ENCODE measurements around the gene PLXNA1.

Gene PLXNA1

GRCh38 chr3:126985132-126985985 lies 2.4 kb downstream of the PLXNA1 start:
- DNase-seq (ENCODE audit: extremely low read depth in 1 of 2, low read depth in 1 of 2) = no peak

DNA sequence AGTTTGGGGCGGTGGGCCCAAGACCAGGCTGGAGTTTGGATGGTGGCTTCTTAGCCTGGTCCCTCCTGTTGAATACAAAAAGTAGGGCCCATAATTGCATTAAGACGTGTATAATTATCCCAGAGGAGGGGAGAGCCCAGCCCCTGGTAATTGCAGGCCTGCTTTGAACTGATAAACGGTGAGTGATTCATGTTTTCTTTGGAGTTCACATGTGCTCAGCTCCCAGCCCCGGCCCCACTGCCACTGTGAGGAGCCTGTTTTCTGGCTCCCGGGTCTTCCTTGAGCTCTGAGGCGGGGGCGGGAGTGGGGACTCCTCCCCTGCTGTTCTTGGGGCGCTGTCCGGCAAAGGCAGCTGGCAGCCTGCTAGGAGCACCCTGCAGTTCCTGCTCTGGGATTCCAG lies 3.1 kb downstream of the PLXNA1 start:
- no peak for DNase-seq (ENCODE audit: extremely low read depth in 1 of 2, low read depth in 1 of 2)

DNA sequence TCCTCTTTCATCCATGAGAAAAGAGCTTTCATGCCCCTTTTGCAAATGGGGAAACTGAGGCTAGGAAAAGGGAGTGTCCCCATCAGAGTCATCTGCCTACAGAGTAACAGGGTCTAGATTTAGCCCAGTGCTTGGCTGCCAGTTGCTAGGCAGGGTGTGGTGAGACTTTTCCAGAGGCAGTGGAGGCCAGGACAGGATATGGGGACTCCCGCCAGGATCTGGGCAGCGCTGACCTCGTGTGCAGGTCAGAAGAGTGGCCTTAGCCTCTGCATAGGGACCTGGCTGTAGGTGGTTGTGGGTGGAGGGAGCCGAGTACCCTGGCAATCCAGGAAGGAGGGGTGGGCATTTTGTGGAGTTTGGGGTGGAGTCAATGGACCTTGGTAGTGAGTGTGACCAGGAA lies 4.2 kb downstream of the PLXNA1 start:
- DNase-seq (ENCODE audit: extremely low read depth in 1 of 2, low read depth in 1 of 2) = no peak

DNA sequence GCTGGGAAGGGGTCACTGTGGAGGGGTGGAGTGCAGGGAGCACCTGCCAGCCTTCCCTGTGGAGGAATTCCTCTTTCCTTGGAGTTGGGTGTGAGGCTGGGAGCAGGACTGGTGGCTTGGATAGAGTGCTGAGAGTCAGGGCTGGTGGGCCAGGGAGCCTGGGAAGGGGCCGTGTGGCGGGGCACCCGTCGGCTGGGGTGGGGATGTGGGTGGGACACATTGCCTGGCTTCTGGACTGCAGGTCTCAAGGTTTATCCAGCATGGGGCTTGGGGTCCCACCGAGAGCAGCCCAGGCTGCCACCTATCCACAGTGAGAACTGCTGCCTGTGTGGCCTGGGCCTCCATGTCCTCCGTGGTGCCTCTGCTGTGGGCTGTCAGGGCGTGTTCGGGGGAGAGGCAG lies 4.7 kb downstream of the PLXNA1 start:
- DNase-seq (ENCODE audit: extremely low read depth in 1 of 2, low read depth in 1 of 2) = no peak

DNA sequence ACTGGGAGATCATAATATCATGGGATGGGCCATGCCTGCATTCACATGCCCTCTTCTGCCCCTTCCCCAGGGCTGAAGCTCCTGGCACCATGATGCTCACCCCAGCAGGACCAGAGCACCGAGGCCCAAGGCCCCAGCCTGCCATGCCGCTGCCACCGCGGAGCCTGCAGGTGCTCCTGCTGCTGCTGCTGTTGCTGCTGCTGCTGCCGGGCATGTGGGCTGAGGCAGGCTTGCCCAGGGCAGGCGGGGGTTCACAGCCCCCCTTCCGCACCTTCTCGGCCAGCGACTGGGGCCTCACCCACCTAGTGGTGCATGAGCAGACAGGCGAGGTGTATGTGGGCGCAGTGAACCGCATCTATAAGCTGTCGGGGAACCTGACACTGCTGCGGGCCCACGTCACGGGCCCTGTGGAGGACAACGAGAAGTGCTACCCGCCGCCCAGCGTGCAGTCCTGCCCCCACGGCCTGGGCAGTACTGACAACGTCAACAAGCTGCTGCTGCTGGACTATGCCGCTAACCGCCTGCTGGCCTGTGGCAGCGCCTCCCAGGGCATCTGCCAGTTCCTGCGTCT lies 5.6 kb downstream of the PLXNA1 start:
- no peak for DNase-seq (ENCODE audit: extremely low read depth in 1 of 2, low read depth in 1 of 2)

DNA sequence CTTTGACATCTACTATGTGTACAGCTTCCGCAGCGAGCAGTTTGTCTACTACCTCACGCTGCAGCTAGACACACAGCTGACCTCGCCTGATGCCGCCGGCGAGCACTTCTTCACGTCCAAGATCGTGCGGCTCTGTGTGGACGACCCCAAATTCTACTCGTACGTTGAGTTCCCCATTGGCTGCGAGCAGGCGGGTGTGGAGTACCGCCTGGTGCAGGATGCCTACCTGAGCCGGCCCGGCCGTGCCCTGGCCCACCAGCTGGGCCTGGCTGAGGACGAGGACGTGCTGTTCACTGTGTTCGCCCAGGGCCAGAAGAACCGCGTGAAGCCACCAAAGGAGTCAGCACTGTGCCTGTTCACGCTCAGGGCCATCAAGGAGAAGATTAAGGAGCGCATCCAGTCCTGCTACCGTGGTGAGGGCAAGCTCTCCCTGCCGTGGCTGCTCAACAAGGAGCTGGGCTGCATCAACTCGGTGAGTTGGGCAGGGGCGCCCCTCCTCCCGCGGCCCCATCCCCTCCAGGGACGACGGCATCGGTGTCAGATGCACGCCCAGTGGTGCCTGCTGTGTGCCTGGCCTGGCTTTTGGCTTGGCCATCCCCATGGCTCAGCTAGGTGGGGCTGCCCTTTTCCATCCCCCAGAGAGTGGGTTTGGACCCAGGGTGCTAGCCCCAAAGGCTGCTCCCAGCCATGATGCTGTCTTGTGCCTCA lies 6.6 kb downstream of the PLXNA1 start:
- no peak for DNase-seq (ENCODE audit: extremely low read depth in 1 of 2, low read depth in 1 of 2)

- no peak for DNase-seq (ENCODE audit: extremely low read depth in 1 of 2, low read depth in 1 of 2)
Observed at GRCh38 chr3:126990024-126990700, 7.2 kb downstream of the PLXNA1 start.

DNA sequence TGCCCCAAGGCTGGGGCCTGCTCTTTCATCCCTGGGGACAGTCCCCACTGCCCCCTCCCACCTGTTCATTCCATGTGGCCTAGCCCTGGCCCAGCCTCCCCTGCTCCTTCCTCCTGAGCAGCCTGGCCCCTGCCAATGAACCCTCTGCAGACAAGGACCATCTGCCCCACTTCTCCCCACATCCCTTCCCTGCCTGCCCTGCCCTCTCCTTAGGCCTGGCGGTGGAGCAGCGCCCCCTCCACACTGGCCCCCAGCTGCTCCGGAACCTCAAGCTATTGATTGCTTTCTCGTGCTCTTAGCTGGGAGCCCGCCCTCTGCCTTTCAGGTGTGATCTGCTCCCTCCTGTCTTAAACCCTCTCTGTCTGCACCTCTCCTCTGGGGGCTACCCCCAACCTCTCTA lies 8.0 kb downstream of the PLXNA1 start:
- DNase-seq (ENCODE audit: extremely low read depth in 1 of 2, low read depth in 1 of 2) = no peak

- no peak for DNase-seq (ENCODE audit: extremely low read depth in 1 of 2, low read depth in 1 of 2)
Observed at GRCh38 chr3:126991366-126992200, 8.7 kb downstream of the PLXNA1 start.

- no peak for DNase-seq (ENCODE audit: extremely low read depth in 1 of 2, low read depth in 1 of 2)
Observed at GRCh38 chr3:126992216-126992615, 9.3 kb downstream of the PLXNA1 start.

- no peak for DNase-seq (ENCODE audit: extremely low read depth in 1 of 2, low read depth in 1 of 2)
Observed at GRCh38 chr3:126992776-126993175, 9.9 kb downstream of the PLXNA1 start.

DNA sequence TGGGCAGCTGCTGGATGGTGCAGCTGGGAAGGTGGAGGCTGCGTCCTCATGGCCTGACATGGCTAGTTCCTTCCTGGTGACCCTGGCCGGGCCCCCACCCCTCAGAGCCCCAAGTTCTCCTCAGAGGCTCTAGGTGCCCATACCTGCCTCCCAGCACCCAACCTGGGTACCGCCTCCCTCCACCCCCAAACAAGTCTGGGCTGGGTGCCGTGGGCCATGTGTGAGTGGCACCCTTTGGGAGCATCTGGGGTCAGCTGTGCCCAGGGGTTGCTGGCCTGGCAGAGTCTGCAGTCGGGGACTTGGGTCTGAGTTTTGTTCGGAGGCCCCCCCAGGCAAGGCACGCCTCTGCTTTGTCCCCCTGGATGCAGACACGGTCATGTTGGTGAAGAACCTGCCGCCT lies 10.5 kb downstream of the PLXNA1 start:
- DNase-seq (ENCODE audit: extremely low read depth in 1 of 2, low read depth in 1 of 2) = no peak

DNA sequence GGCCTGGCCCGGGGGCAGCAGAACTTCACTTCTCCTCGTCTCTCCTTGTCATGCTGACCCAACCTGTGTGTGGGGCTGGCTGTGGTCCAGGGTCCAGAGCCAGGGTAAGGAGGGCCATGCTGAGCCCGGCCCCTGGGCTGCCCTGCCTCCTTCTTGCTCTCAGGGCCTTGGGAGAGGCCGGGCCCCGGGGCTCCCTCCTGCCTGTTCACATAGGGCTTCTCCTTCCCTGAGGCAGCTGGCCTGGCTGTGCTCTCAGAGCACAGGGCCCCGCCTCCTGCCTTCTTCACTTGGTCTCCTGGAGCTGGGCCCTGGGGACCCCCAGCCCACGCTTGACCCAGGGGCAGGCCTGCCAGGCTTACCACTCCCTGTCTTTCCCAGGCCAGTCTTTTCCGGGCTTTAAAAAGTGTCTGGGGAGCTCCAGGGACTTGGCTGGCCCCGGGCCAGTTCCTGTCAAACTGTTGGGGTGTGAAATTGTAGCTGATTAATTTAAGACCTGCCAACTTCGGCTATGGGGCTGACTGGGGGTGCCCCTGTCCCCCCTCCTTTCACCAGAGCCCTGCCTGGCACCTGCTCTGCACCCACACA lies 11.8 kb downstream of the PLXNA1 start:
- no peak for DNase-seq (ENCODE audit: extremely low read depth in 1 of 2, low read depth in 1 of 2)

DNA sequence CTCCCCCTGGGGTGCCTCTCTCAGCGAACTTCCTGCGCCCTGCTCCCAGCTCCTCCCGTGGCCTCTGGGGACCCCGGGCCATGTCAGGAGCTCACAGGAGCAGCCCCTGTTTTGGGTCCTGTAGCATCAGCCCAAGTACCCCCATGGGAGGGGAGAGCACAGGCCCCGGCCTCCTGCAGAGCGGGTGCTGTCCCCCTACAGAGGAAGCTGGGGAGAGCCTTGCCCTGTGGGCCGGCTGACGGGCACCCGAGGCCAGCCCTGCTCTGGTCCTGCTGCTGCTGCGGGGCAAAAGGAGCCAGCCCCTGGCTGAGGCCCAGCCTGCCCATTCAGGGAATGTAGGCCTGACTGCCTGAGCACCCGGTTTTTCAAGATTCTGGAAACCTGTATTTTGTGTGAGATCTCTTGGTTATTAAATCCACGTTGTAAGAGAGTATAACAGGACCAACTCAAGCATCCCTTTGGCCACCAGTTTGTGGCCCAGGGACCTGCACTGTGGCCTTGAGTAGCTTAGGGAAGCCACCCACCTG lies 12.4 kb downstream of the PLXNA1 start:
- no peak for DNase-seq (ENCODE audit: extremely low read depth in 1 of 2, low read depth in 1 of 2)

DNA sequence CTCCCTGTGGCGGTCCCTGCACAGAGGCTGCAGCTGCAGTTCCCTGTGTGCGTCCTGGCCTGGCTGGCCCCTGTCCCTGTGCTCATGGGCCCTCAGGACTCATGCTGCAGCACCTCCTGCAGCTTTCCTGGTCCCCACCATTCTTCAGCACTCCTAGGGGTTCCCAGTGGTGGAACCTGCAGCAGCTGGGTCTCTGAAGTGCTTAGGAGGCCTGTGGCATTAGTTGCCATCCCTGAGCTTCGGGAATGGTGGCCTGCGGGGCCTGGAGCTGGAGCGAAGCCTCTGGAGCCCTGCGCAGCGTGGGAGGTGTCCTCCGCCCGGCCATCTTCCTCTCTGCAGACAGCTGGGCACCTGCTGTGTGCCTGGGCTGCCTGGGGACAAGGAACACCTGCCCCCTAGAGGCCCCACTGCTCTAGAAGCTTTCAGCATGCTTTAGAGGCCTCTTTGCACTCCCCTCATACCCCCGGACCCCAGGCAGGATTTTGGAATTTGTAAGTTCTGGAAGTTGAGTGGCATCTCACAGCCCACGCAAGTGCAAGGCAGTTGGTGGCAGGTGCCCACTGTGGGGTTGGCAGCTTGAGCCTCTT lies 13.1 kb downstream of the PLXNA1 start:
- no peak for DNase-seq (ENCODE audit: extremely low read depth in 1 of 2, low read depth in 1 of 2)

GRCh38 chr3:126996905-126997304 lies 14.0 kb downstream of the PLXNA1 start:
- no peak for DNase-seq (ENCODE audit: extremely low read depth in 1 of 2, low read depth in 1 of 2)

GRCh38 chr3:126997455-126998038 lies 14.6 kb downstream of the PLXNA1 start:
- no peak for DNase-seq (ENCODE audit: extremely low read depth in 1 of 2, low read depth in 1 of 2)

DNA sequence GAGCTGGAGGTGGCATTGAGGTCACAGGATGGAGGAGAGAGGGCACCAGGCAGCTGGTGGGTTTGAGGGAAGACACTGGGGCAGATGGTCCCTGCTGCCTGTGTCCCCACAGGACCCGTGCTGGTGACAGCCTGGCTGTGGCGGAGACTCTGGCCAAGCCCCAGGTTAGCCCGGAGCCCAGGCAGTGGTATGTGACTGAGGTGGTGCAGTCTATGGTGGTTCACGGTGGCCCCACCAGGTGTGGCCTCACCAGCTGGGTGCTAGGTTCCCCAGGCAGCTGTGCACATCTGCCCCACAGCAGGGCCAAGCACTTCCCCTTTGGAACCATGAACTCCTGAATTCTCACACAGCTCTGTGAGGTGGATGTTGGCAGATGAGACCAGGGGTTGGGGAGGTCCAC lies 15.4 kb downstream of the PLXNA1 start:
- no peak for DNase-seq (ENCODE audit: extremely low read depth in 1 of 2, low read depth in 1 of 2)

DNA sequence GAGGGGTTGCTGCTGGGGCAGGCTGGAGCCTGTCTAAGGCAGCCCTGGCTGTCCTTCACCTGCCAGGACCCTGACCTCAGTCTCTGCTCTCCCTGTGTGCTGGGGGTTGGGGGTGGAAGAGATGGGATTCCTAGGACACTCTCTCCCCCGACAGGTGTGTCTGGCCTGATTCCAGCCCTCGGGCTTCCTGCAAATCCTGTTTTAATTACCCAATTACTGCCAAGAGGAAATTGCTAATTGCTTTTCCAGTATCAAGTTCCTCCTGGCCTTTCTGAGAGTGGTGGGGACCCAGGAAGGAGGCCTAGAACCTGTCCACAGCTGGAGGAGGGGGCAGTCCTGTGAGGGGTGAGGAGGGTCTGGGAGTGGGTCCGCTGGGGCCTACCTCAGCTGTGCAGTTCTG lies 15.8 kb downstream of the PLXNA1 start:
- no peak for DNase-seq (ENCODE audit: extremely low read depth in 1 of 2, low read depth in 1 of 2)
